HG03469 (cell line): ENCODE data around the gene HRH3.

Source experiments
- ATAC-seq: cut with Tn5 transposase; IDR thresholded peaks from one replicate; pipeline ENCODE4 v1.9.1; 2021; ENCODE audit warnings: mild to moderate bottlenecking, moderate library complexity, moderate number of reproducible peaks; ENCODE audit not compliant: unreplicated experiment

HRH3 gene

DNA sequence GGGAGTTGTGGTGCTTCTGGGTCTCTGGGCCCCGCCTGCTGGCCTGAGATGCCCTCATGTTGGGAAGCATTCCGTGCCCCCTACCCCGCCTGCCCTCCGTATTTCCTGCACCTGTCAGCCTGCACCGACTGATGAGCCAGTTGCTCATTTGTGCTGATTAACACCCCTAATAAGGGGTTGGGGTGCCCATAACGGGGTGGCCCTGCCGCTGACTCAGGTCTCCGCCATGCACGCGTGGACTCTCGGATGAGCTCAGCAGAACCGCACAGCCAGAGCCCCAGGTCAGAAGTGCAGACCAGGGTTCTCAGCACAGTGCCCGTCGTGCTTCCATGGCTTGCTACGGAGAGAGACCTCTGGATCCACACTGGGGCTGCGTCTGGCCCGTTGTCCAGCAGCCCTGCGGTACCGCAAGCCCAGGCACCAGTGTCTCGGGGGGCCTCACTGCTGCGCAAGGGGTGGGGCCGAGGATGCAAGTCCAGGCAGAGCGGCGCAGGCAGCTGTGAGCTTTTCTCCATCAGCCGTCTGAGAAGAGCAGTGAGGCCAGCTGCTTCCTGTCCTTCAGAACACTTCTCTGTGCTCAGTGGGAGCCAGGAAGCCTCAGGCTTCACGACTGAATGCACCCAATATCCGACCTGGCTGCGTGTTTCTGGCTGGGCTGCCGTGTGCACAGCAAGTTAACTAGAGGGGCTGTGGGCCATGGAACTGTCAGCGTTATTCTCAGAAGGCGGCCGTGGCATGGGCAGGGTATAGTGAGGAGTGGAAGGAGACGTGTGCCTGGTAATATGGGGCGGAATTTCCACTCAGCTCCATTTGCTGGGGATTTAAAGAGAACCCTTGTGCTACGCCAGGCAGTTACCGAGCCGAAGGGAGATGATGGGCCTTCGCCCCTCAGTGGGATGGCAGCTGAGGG is 18.6 kb downstream of the HRH3 start:
- no peak for ATAC-seq

DNA sequence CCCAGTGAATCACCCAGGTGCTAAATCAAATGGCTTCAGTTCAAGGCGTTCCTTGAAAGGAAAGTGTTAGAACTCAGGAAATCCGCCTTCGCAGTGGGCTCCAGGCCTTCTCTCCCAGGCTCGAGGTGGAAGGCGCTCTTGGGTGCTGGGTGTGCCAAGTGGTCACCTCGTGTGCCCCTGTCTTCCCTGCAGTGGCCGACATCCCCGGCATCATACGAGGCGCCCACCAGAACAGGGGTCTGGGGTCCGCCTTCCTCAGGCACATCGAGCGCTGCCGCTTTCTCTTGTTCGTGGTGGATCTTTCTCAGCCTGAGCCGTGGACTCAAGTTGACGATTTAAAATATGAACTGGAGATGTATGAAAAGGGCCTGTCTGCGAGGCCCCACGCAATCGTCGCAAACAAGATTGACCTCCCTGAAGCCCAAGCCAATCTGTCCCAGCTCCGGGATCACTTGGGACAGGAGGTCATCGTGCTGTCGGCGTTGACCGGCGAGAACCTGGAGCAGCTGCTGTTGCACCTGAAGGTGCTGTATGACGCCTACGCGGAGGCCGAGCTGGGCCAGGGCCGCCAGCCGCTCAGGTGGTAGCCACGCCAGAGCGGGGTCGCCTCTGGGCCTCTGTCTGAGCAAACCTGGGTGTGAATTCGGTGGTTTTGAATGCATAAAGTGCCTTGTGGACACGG is 19.4 kb downstream of the HRH3 start:
- no peak for ATAC-seq

DNA sequence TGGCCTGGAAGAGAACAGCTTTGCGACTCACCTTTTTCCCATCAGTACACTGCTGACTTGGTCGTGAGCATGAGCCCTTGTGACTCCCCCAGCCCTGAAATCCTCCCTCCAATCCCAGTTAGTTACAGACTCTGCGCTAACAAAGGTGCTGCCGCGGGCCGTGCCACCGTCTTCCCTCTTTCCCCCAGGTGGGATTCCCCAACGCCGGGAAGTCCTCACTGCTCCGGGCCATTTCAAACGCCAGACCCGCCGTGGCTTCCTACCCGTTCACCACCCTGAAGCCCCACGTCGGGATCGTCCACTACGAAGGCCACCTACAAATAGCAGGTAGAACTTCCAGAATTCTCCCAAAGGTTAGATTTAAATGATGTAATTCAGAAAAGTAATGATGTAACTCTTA is 21.1 kb downstream of the HRH3 start:
- ATAC-seq, result no peak

DNA sequence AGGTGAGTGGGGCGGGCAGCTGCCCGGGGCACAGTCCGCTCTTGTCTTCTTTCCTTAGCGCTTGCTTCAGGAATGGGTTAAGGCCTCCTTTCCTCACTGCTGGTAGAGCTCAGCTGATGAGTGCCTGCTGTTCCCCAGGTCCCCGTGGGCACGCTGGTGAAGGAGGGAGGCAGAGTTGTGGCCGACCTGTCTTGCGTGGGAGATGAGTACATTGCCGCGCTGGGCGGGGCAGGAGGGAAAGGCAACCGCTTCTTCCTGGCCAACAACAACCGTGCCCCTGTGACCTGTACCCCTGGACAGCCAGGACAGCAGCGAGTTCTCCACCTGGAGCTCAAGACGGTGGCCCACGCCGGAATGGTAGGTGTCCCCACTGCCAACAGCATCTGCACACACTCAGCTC is 21.6 kb downstream of the HRH3 start:
- no peak for ATAC-seq

DNA sequence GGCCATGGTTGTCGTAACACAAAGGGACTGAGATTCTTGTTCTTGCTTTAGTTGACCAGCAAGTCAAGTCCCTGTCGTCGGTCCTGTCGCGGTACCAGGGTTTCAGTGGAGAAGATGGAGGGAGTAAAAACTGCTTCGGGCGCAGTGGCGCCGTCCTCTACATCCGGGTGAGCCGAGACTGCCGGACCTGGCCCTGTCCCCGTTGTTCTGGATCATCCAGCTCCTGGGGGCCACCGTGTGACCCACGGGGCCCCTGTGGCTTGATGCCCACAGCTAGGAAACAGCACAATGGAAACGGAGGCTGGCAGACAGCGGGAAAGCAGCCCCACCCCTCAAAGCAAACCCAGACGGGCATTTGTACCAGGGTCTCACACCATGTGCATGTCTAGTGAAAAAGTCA is 22.3 kb downstream of the HRH3 start:
- no peak for ATAC-seq

DNA sequence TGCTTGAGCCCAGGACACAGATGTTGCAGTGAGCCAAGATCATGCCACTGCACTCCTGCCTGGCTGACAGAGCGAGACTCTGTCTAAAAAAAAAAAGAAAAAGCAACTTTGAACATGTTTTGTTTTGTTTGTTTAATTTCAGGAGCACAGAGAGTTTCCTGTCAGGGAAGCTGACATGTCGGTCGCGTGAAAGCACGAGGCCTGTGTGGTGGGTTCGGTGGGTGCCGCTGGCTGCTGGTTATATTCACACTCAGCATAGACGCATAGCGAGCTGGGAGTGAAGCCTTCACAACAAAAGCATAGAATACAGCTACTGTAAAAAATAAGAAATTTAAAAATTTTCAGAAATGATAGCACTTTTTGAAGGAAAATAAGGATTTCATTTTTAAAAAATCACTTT is 22.8 kb downstream of the HRH3 start:
- no peak for ATAC-seq

DNA sequence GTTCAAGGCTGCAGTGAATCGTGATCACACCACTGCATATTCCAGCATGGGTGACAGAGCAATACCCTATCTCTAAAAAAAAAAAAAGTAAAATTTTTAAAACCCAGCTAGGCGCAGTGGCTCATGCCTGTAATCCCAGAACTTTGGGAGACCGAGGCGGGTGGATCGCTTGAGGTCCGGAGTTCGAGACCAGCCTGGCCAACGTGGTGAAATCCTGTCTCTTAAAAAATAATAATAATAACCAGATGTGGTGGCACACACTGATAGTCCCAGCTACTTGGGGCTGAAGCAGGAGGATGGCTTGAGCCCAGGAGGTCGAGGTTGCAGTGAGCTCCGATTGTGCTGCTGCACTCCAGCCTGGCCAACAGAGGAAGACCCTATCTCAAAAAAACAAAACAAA is 23.8 kb downstream of the HRH3 start:
- no peak for ATAC-seq

DNA sequence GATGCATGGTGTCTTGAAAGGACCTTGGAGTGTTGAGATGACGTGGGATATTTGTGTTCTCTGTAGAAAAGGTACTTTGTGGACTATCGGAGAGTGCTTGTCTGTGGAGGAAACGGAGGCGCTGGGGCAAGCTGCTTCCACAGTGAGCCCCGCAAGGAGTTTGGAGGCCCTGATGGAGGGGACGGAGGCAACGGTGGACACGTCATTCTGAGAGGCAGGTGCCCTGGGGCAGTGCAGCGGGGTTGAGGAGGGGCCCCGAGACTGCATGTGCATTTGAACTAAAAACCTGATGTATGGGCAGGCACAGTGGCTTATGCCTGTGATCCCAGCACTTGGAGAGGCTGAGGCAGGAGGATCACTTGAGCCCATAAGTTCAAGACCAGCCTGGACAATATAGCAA is 24.3 kb downstream of the HRH3 start:
- no peak for ATAC-seq

DNA sequence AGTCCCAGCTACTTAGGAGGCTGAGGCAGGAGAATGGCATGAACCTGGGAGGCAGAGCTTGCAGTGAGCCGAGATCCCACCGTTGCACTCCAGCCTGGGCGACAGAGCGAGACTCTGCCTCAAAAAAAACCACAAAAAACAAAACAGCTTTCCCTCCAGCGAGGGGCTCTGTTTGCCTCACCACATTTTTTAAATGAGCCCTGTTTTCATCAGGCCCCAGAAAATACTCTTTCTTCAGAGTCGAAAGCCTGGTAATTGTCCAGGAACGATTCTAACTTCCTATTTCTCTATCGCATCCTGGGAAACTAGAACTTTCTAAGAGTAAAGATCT is 25.0 kb downstream of the HRH3 start:
- ATAC-seq, result no peak

DNA sequence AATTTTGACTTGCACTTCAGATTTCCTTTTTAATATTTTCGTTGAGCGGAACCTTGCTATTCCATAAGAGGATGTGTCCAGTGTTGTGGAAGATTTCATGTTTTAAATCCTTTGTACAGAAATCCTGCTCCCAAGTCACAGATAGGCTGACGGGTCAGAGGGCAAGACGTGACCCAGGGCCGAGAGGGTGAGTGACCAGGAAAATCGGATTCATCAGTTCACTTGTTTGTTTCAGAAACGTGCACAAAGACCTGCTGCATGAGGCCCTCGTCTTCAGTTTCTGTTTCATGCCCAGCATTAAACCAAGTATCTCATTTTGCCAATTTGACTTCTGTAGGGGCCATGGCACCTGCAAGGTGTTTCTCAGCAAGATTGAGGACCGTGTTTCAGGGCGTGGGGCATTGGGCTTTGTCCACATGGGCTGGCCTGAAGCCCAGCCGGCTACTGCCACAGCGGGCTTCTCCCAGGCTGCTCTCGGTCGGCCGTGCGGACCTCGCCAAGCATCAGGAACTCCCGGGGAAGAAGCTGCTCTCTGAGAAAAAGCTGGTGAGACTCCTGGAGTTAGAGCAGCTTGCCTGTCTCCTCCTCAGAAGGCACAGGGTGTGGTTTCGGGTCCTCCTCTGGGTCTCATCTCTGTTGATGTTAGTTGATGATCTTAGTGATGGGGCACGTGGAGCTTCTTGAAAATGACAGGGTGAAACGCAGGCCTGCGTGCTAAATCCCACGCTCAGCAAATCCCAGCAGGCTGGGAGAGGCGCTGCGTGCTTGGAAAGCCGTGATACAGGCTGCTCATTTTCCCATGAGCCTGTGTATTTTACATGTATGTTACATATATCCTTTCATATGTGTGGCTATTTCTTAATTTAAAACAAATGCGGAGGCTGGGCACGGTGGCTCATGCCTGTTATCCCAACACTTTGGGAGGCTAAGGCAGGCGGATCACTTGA is 26.7 kb downstream of the HRH3 start:
- ATAC-seq, result no peak

DNA sequence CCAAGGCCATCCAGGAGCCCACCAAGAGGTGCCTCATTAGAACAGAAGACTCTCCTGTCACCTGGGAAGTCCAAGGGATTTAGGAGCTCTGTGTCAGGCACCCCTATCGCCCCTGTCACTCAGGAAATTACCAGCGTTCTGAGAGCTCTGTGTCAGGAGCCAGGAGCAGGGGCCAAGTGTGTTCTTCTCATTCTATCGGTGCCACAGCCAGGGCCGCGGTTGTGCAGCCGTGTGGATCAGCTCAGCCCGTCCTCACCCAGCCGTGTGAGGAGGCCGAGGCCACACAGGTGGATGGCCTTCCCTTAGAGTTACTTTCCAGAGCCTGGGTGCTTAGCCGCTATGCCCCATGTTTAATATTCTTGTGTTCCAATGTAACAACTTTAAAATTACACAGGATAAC is 27.4 kb downstream of the HRH3 start:
- no peak for ATAC-seq

DNA sequence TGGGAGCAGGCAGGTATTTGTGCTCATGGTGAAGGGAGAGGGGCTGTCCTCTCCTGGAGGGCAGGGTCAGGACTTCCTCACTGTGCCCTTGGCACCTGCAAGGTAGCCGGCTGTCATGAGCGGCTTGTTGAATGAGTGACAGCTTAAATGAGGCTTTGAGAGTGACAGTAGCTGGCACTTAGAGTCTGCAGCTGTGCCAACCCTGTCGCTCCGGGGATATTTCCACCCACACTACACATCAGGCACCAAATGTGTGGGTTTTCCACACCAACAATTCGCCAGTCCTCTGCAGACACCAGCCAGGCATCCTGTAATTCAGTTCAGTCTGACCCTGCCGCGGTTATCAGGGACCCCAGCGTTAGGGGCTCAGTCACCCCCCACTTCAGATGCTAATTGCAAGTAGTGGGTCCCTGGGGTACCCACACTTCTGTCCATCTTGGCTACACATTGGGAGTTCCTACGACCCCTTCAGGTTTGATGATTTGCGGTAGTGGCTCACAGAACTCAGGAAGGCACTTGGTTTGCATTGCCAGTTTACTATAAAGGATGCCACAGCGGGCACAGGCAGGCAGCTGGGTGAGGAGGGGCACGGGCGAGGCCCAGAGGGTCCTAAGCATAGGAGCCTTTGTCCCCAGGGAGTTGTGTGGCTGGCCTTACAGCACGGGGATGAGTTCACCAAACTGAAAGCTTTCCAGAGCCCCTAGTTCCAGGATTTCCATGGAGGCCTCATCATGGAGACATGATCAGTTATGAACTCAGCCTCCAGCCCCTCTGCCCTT is 28.1 kb downstream of the HRH3 start:
- ATAC-seq, result no peak

DNA sequence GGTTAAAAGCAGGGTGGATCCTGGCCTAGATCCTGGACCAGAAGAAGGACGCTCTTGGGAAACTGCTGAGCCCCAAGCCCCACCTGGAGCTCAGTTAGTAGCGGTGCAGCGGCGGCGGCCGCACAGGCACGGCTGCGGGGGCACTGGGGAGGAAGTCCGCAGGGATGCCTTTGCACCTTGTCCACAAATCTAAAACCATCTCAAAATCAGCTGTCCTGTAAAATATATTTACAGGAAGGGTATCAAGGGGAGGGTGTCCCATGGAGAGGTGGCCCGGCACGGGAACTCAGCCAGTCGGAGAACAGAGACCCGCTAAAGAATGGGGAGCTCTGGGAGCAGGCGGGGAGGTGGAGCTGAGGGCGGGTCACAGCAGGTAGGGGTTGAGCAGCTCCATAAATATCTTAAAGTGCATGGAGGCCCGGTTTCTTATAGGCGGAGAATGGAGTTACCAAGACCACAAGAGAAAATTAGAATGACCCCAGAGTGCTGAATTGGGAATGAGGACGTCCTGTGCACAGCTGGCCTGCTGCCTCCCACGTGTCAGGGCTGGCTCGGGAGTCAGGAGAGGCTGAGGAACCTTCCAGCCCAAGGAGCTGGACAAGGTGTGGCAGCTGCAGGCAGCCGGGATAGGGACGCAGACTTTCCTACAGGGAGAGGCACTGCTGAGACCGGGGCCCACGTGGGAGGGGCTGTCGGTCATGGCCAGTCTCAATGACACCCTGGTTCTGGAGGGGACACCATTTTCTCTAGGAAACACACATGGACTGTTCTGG is 29.3 kb downstream of the HRH3 start:
- ATAC-seq, result no peak

DNA sequence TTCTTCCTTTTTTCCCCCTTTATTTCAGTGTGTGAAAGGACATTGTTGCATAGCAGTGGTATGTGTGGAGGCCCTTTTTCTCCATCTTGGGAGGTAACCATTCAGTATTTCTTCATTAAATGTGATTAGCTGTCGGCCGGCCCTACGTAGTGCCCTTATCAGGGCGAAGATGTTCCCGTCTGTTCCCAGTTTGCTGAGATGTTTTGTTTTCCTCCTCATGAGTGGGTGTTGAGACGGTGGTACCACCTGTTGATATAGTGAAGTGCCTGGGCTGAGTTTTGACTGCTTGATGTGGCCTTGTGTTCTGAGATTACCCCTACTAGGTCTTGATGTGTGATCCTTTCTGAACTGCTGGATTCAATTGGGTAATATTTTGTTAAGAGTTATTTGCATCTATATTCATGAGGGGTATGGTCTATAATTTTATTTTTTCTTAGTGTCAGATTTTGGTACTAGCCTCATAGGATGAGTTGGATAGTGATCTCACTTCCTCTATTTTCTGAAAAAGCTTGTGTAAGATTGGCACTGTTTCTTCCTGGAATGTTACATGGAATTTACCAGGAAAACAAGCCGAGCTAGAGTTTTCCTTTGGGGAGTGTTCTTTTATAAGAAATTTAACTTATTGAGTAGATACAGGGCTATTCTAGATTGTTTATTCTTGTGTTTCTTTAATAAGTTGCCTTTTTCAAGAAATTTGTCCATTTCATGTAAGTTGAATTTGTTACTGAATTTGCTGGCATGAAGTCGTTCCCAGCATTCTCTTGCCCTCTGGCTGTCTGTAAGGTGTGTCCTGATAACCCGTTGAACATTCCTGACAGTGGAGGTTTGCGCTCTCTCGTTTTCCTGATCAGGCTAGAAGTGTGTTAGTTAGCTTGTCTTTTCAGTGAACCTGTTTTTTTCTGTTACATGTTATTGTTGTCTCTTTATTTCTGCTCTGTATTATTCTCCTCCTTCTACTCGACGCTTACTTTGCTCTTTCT is 32.9 kb downstream of the HRH3 start:
- ATAC-seq, result no peak

DNA sequence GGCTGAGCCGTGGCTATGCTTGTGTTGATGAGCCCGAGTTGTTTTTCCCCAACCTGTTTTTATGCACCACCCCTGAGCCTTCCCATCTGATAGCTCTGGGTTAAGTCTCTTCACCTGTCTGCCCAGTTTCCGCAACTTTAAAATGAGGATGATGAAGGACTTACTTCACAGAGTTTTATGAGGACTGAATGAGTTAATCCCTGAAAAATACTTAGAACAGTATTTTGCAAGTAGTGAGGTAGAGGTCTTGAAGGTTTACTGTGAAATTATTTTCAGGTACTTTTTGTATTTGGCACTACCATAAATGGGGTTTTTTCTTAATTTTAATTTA is 34.0 kb downstream of the HRH3 start:
- no peak for ATAC-seq

DNA sequence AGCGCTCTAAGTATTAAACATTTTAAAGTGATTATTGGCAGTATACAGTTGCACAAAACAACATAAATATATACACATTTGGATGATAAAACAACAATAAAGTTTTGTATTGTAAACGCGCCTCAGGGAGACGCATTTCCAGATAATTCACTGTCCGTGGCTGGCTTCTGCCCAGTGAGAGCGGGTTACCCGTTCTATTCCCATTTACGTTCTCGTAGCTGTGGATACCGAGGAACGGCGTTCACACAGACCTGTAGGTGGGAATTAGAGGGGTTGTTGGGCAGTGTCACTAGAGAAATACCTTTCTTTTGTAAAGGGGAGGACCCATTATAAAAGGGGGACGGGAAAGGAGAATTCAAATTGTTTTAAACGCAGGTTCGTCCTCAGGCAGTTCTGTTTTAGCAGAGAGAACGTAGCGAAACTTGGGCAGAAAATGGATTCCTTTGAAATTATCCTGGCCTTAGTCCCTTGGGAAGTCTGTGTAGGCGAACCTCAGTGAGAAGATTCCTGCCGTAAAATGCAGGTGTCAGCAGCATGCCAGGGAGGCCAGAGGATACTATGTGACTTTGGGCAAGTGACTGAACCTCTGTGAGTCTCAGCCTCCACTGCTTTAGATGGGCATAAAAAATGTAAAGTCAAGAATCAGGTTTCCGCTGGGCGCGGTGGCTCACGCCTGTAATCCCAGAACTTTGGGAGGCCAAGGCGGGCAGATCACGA is 36.5 kb downstream of the HRH3 start:
- no peak for ATAC-seq

DNA sequence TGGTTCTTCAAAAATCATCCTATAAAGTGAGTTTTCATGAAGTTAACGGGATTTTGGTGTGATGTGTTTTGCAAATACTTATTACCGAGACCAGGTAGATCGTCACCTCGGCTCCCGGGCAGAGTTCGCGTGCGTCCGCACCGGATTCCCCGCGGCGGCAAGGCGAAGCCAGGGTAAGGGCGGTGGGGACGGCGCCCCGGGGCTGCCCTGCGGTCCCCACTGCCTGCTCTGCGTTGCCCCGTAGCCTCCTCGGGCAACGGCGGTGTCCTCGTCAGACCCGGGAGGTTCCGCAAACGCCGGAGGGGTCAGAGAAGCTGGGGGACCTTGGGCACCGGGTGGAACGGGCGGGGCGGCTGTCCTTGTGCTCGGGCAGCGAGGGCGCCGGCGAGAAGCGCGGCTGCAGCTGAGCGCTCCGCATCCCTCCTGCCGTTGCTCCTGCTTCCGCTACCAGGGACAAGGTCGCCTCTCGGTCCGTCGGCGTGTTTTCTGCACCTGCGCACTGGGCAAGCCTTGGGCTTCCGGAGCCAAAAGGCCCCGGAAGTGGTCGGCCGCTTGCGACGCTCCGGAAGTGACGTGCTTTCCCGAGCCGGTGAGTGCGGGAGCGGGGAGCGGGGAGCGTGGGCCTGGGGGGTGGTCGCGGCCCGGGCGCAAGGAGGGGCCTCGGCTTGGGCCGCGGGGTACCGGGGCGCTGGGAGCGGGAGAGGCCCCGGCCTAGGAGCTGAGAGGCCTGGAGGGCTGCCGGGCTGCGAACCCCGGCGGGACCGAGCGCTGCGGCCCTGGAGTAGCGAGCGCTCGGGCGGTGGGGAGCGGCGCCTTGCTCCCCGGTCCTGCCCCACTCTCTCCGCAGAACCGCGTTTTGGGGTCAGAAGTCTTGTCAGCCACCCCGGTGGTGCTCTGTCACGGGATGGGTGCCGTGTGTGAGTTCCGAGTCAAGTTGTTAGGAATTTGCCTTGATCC is 37.3 kb downstream of the HRH3 start, which contains the start of gene MTG2:
MTG2 (plus strand) TSS at position 560 of the 957 bp plus-strand sequence. CDS start 10,393 bp downstream, outside the sequence.
- ATAC-seq, result peak; percentile 77
